HG03025 (cell line): ENCODE measurements around the gene NOTCH1.
"Not testable (repeated sequence)": the region's sequence is repeated elsewhere in the genome, so short reads cannot be mapped to it uniquely, and the experiment has no call there.

Experiments
- ATAC-seq: cut with Tn5 transposase; IDR thresholded peaks from one replicate; pipeline ENCODE4 v1.9.1; 2021; ENCODE audit warnings: mild to moderate bottlenecking, moderate library complexity; ENCODE audit not compliant: unreplicated experiment, low FRiP score

NOTCH1 gene

DNA sequence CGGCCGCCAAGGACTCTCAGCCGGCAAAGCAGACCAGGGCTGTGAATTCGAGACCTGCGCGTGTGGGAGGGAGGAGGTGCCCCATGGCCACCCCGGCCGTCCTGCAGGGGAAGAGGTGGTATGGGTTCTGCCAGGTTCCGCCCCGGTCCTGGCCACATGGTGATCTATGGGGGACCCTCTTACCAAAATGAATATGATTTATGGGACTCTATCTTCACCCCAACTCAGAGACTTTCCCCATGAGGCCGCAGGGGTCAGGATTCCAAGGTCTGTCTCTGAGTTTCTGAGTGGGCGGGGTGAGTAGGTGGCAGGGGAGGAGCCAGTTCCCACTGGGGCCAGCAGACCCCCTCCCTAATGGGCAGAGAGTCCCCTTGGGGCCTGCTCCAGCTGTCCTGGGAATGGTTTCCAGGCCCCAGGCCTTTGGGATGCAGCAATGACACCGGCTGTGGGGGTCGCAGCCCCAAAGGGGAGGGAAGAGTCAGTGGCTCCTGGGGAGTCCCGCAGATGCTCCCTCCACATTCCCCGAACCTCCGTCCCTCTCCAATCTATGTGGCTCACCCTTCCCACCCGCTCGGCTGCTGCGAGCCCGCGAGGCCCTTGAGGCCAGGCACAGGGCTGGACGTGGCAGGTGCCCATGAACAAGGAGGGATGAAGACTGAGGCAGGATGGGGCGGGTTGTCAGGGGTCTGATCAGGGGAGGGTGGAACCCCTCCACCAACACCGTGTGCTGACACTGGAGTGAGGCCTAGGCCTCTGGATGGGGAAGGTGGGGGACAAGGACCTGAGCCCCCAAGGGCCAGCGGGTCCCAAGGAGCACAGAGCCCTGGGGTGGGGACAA is 20.1 kb upstream of the NOTCH1 start:
- no peak for ATAC-seq

DNA sequence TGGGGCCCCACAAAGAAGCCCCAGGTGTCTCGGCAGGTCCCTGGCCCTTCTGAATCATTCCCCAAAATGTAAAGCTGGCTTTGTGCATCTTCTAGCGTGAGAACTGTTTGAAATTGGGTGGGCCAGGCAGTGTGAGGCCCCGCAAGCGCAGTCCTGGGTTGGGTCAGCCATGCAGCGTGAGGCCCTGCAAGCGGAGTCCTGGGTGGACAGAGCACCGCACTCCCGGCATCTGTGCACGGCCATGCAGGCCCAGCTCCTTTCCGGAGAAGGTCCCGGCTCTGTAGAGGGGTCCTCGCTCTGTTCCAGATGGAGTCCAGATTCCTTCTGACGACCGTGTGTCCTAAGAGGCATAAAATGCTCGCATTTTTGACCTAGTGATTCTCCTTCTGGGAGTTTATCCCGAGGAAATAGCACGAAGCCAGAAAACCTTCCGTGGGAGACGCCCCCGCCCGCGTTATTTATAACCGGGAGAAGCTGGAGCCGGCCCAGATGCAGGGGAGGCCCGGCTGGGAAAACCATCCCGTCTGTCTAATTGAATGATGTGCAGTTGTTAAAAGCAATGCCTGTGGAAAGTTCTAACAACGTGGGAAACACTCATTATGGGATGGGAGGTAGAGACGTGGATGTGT is 19.4 kb upstream of the NOTCH1 start:
- ATAC-seq, result no peak

DNA sequence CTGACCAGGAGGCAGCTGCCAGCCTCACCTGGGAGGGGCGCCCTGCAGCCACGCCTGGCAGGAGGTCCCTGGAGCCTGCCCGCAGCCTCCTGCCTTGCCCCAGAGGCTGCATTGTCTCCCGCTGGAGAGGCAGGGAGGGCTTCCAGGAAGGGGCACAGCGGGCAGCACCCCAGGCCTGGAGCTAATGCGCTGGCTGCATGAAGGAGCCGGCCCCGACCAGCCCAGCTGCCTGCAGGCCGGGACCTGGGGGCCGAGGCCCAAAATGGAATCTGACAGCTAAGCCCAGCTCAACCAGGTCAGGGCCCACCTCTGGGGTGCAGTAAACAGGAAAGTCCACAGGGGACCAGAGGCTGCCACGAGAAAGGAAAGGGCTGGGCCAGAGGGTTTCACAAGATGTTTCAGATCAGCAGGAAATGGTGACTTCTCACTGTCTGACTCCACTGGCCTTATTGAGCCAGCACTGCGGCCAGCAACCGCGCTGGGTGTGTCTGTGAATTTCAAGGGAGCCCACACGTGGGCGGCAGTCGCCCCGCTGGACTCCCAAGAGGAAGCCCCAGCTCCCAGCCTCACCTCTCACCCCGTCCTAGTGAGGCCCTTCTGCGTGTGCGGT is 18.6 kb upstream of the NOTCH1 start:
- no peak for ATAC-seq

DNA sequence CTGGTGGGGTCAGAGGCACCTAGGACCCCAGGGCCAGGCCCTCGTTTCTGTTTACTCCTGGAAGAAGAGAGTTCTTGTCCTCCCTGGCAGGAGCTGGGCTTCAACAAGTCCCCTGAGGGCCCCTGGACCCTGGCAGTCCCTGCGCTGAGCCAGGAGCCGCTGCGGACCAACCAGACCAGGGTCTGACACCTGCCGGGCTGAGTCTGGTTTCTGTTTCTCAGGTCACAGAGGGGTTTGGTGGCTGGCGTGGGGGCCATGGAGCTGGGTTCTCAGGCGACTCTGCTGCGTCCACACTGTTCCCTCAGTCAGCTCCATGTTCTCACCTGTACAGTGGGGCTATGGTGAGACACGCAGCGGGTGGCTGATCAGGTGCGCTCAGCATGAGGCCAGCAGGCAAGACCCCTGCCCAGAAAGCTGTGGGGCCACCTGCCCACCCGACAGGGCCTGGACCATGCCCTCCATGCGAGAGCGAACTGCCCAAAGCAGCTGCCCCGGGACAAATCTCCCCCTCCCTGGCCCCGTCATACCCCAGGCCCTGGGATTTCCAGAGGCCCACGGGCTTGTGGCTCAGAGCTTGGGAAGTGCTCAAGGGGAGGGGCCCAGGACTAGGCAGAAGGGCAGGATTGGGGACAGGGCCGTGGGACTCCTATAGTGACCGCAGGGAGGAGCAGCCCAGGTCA is 17.9 kb upstream of the NOTCH1 start:
- no peak for ATAC-seq

DNA sequence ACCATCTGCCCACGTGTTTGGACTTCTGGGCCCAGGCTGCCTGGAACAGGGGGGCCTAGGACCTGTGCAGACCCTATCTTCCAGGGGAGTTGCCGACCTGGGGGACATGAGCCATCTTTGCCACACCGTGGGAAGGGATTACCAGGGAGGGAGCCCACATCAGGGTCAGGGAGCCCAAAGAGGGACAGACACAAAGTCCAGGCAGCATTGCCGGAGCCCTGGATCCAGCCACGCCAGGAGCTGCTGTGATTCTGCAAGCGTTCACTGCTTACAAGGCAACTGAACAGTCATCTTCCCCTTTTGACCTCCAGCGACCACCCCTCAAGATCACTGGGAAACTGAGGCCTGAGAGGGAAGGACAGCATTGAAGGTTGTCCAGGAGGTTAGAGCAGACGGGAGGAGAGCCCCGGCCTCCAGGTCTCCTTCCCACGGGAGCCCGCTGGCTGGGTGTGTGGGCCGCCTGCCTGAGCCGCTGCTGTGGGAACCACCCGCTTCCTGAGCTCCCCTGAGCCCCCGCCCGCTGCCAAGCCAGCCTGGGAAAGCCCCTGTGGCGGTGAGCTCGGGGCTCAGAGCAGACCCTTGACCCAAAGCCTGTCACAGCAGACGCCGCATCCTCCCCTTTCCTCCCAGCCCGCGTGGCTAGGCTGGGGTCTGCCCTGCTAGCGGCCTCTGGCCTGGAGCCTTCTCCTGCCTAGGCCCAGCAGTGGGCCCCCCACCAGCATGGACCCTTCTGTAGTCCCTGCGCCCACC is 17.1 kb upstream of the NOTCH1 start:
- no peak for ATAC-seq

DNA sequence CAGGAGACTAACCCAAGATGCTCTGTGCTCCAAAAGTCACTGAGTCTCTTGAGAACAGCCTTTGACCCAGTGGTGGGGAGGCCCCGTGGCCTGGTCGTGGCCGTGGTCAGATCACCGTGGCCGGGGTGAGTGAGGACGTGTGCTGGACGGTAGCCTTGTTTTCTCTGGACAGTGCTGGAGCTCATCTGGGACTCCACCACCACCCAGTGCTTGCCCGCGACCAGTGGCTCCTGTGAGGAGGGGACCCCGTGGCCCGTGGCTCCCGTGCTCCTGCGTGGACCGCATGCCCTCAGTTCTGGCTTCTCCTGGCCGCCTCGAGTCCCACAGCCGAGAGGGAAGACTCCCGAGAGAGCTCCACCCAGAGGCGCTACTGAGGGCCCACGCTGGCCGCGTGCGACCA is 15.9 kb upstream of the NOTCH1 start:
- no peak for ATAC-seq

DNA sequence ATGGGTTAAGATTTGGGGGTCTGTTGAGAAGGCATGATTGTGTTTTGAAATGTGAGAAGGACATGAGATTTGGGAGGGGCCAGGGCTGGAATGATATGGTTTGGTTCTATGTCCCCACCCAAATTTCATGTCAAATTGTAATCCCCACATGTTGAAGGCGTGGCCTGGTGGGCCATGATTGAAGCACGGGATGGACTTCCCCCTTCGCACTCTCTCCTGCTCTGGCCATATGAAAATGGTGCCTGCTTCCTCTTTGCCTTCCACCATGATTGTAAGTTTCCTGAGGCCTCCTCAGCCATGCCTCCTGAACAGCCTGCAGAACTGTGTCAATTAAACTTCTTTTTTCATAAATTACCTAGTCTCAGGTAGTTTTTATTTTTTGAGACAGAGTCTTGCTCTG is 14.7 kb upstream of the NOTCH1 start:
- ATAC-seq, result no peak

DNA sequence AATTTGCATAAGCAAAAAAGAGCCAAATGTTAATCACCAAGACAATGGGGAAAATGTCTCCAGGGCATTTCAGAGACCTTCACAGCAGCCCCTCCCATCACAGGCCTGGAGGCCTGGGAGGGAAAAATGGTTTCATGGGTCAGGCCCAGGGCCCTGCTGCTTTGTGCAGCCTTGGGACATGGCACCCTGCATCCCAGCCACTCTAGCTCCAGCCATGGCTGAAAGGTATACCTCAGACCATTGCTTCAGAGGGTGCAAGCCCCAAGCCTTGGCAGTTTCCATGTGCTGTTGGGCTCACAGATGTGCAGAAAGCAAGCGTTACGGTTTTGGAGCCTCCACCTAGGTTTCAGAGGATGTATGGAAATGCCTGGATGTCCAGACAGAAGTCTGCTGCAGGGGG is 13.5 kb upstream of the NOTCH1 start:
- ATAC-seq, result not testable (repeated sequence)

DNA sequence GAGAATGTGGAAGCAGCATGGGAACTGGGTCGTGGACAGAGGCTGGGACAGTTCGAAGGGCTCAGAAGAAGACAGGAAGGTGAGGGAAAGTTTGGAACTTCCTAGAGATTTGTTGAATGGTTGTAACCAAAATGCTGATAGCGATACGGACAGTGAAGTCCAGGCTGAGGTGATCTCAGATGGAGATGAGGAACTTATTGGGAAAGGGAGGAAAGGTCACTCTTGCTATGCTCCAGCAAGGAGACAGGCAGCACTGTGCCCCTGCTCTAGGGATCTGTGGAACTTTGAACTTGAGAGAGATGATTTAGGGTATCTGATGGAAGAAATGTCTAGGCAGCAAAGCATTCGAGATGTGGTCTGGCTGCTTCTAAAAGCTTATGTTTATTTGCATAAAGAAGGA is 13.0 kb upstream of the NOTCH1 start:
- ATAC-seq, result not testable (repeated sequence)

DNA sequence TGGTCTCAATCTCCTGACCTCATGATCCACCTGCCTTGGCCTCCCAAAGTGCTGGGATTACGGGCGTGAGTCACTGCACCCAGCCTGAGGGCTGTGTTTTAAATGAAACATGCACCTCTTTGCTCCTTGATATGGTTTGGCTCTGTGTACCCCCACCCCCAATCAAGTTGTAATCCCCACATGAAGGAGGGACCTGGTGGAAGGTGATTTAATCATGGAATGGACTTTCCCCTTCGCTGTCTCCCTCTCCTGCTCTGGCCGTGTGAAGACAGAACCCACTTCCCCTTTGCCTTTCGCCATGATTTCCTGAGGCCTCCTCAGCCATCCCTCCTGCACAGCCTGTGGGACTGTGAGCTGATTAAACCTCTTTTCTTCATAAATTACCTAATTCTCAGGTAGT is 12.5 kb upstream of the NOTCH1 start:
- no peak for ATAC-seq

DNA sequence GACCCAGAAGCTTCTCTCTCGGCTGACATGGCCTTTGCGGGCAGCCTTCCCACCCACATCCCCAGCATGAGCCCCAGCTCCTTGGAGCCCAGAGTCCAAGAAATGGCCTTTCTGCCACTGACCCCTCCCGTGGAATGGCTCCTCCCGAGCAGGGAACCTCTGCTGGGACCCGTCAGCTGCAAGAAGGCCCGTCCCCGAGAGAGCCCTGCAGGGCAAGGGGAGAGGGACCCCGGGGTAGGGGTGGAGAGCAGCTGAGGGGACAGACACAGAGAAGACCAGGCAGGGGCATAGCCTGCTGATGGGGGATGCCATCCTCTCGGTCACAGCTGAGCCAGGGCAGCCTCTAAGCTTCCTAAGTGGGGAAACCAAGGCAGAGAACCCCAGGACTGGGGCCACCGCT is 11.2 kb upstream of the NOTCH1 start:
- no peak for ATAC-seq

DNA sequence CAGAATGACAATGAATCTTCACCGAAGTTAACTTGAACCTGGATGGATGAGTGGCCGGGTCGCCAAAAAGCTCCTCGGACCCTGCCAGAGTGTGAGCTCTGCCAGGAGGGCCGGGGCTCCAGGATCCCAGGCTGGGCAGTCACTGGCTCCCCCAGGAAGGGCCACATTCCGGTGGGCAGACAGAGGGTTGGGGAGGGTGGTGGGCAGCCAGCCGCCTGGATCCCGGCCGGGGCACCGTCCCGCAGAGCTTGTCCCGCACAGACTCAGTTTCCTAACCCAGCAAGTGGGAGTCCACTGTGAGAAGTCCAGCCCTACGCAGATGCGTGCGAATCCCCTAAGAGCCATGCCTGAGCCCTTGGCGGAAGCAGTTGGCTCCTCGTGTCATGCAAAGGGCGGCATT is 10.3 kb upstream of the NOTCH1 start:
- no peak for ATAC-seq

DNA sequence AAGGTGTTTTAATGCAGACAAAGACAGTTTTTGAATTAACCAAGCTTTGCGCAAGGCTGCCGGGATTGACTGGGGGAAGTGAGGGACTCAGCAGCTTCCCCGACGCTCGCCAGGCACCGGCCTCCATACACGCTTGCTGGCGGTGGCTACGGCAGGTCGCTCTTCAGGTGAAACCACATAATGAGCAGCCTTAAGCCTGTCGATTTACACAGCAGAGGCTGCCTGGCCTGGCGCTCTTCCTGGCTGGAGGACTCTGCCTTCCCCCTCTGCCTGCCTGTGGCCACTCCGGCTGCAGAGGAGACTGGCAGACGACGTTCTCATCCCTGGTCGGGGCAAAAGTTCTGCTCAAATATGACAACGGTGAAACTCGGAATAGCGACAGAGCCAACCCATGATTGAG is 9.0 kb upstream of the NOTCH1 start:
- no peak for ATAC-seq

DNA sequence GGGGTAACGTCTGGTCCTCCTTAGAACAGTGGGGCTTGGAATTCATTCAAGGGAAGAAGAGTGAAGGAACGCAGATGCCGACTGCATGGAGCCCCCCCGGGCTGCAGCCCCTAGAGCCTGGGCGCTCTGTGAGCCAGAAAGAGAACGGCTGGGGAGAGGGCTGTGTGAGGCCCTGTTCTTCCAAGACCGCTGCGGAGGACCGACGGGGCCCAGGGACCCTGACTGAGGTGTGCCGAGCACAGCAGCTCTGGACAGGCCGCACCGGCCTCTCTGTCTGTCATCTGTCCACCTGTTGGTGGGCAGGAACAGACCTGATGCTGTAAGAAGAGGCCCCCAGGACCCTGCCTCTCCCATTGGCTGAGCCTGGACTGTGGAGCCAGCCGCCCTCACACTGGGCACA is 7.7 kb upstream of the NOTCH1 start:
- ATAC-seq, result no peak

DNA sequence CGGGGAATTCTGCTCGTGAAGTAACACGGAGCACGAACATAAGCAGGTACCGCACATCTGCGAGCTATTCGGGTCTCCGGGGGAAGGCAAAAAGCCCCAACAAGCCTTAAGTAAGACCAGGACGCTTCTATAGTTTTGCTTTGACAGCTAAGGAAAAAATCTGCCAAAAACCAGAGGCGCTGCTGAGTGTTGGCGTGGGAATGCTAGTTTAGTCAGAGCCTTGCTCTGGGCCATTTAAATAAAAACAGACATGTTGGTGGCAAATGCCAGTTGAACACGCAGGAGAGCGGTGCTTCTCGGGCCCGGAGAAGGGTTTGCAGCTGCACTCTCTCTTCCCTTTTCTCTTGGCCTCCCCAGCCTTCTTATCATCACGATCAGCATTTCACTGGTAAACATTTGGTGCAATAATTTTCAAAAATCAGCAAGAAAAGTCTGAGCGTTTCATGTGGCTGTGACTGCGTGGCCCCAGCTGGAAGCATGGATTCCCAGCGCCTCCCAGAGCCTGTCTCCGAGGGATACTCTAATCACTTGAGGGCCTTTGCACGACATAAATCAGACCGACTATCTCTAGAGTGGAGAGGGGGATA is 6.4 kb upstream of the NOTCH1 start:
- no peak for ATAC-seq

DNA sequence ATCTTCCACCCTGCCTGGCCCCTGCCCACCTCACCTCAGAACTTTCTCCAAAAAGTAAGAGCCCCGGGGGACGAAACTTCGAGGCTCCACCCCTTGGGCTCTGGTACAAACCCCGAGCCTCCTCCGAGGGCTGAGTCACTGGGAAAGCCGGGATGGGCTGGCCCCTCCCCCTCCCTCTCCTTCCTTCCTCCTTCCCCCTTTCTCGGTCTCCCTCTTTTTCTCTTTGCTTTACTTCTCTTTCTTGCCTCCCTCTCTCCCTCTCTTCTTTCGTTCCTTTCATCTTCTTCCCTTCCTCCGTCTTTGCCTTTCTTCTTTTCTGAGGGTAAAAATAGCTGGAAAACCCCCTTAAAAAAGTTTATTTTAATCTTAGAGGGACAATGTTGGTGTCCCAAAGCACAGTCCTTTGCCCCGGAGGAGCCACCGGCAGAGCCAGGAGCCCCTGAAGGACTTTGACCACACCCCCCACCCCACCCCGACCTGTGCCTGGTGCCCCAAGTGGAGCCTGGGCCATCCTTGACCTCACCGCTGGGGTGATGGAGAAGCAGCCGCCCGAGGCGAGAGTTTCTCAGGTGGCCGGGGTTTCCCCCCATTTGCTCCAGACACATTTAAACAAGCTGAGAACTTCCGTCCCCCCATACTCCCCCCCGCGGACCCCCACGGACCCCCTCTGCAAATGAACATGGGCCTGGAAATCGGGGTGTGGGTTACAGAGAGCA is 5.7 kb upstream of the NOTCH1 start:
- ATAC-seq, result no peak

DNA sequence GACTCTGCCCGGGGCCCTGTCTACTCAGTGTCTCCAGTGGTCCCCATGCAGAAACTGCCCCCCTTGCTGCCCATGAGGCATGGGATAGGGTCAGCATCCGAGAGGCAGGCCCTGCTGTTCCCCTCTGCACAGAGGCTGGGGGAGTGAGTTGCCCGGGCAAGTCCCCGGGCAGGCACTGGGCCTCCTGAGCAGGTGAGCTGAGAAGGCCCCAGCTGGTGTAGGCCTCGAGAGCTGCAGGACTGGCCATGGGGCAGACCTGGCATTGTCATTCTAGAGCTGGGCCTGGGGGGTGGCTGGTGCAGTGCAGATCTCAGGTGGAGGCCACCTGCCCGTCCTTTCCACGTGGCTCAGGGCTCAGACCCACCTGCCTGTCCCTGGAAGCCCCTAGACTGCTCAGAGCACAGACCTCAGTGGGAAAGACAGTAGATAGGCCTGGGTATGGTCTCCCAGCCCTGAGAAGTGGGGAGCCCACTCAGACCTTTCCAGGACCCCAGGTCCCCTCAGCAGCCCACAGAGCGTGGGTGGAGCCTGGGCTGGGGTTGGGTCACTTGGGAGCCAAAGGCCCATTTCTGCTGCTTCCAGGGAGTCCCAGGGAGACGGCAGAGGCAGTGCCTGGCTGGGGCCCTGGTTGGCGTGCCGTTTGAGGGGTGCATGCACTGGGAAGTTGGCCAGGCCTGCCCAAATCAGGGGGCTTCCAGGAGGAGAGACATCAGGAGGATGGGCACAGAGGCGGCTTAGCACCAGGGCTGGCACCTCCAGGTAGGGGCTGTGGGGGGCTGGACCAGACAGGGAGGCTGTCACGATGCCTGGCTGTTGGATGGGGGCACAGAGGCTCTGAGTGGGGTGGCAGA is 4.8 kb upstream of the NOTCH1 start:
- ATAC-seq, result no peak
